ENCODE data around the gene BAIAP2L2.

BAIAP2L2 gene

DNA sequence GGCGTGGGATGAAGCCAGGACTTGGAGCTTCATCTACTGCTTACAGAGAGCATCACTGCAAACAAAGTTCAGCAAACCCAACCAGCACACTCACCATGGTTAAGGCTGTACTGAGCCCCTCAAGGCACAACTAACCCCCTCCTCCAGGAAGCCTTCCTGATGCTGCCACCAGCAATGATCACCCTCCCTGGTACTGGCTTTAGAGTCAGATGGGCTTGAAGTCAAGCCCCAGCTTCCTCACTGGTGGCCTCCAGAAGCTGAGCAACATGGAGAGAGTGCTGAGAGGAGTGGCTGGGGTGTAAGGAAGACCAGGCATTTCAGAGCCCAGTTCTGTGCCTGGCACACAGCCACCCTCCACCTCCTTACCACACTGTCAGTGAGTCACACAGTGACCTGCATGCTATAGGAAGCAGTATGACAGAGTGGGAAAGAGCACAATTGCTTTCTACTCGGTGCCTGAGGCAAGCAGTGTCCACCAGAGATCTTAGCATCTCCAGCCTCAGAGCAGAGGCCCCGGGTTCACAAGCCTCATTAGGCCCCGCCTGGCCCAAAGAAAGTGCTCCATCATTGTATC, 24.7 kb upstream of the BAIAP2L2 start:
- TF ChIP-seq ZFX (IDR thresholded peaks at IDR 0.05; ENCODE audit: borderline replicate concordance) = no peak
- TF ChIP-seq, protein P1, sequence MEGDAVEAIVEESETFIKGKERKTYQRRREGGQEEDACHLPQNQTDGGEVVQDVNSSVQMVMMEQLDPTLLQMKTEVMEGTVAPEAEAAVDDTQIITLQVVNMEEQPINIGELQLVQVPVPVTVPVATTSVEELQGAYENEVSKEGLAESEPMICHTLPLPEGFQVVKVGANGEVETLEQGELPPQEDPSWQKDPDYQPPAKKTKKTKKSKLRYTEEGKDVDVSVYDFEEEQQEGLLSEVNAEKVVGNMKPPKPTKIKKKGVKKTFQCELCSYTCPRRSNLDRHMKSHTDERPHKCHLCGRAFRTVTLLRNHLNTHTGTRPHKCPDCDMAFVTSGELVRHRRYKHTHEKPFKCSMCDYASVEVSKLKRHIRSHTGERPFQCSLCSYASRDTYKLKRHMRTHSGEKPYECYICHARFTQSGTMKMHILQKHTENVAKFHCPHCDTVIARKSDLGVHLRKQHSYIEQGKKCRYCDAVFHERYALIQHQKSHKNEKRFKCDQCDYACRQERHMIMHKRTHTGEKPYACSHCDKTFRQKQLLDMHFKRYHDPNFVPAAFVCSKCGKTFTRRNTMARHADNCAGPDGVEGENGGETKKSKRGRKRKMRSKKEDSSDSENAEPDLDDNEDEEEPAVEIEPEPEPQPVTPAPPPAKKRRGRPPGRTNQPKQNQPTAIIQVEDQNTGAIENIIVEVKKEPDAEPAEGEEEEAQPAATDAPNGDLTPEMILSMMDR (IDR thresholded peaks at IDR 0.05) = no peak
- no peak overlapping the region for H3K27ac ChIP-seq

DNA sequence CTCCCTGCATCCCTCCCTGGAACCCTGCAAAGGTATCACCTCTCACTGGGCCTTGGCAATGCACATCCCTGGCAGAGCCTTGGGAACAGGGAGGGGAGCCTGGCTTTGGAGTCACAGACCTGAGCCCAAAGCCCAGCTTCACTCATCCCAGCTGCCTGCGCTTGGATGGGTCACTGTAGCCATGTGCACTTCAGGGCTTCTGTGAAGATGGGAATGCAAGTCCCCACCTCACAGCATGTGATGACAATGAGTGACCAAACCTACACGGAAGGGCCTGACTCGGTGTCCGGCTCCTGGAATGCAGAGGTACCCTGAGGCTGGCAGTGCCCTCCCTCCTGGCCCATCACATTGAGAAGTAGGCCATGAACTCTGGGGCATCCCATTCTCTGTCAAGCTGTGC, 22.8 kb upstream of the BAIAP2L2 start:
- no peak for TF ChIP-seq ZFX (IDR thresholded peaks at IDR 0.05; ENCODE audit: borderline replicate concordance)
- TF ChIP-seq, protein P1 (IDR thresholded peaks at IDR 0.05) = no peak
- H3K27ac ChIP-seq = no peak overlapping the region

DNA sequence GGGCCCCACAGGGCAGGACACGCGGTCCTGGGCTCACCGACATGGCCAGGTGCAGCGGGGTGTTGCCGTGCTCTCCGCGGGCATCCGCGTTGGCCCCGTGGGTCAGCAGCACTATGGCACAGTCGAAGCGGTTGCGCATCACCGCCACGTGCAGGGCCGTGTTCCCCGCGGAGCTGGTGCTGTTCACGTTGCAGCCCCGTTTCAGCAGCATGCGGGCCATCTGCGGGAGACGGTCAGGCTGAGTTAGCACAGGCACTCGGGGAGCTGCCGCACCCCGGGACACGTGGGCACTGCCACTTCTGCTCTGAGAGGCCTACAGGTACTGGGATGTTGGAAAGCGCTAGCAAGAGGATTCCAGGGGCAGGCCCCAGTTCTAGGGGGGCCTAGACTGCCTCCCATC, 22.3 kb upstream of the BAIAP2L2 start:
- H3K27ac ChIP-seq = no peak overlapping the region
- TF ChIP-seq, protein P1 (IDR thresholded peaks at IDR 0.05) = no peak
- TF ChIP-seq ZFX (IDR thresholded peaks at IDR 0.05; ENCODE audit: borderline replicate concordance) = no peak

DNA sequence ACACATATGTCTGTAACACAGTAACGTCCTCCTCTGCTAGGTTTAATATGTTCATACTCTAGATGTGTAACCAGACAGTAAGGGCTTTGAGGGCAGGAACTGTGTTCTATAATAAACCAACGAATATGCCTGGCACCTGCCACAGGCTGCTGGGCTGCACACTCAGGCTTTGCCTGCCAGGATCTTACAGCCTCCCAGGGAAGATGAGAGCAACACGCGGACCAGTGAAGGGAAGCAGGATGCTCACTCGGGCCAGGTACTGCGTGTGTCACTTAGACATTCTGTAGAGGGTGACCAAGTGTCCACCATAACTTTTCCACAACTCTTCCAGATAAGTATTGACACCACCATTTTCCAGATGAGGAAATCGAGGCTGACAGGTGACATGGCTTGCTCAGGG, 21.7 kb upstream of the BAIAP2L2 start:
- TF ChIP-seq, protein P1 (IDR thresholded peaks at IDR 0.05) = no peak
- no peak for TF ChIP-seq ZFX (IDR thresholded peaks at IDR 0.05; ENCODE audit: borderline replicate concordance)

DNA sequence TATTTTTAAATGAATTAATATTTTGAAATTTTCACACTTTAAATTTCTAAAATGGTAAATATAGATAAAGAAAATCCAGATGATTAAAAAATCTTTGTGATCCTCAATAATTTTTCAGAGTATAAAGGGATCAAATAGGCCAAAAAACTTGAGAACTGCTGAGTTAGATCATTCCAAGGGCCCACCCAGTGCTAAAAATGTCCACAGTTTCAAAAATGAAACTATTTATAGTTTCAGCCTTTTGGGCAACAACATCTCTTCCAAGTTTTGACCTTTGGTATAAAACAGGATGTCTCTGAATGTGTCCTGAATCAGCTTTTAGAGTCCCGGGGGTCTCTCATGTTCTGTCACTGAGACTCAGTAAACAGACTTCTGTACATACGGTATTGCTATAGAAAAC, 20.9 kb upstream of the BAIAP2L2 start:
- TF ChIP-seq ZFX (IDR thresholded peaks at IDR 0.05; ENCODE audit: borderline replicate concordance) = no peak
- TF ChIP-seq, protein P1 (IDR thresholded peaks at IDR 0.05) = no peak
- no peak overlapping the region for H3K27ac ChIP-seq

More for the DNA sequence above, 21.7 kb upstream of the BAIAP2L2 start:
- H3K27ac ChIP-seq = no peak overlapping the region

DNA sequence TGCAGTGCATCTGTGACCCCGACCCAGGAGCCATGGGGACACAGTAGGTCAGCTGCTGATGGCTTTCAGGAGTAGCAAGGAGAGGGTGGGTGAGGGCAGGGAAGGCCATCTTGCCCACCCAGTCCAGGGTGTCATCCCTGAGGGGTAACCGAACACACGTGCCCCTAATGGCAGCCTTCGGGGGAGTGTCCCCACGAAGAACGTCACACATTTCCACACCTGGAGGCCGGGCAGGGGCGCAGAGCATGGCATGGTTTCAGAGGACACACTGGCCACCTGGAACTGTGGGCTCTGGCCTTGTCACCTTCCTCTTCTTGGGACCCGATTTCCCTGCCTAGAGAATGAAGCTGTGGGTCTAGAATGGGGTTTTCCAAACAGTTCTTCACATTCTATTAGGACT, 19.4 kb upstream of the BAIAP2L2 start:
- no peak overlapping the region for H3K27ac ChIP-seq
- TF ChIP-seq, protein P1 (IDR thresholded peaks at IDR 0.05) = no peak
- no peak for TF ChIP-seq ZFX (IDR thresholded peaks at IDR 0.05; ENCODE audit: borderline replicate concordance)

DNA sequence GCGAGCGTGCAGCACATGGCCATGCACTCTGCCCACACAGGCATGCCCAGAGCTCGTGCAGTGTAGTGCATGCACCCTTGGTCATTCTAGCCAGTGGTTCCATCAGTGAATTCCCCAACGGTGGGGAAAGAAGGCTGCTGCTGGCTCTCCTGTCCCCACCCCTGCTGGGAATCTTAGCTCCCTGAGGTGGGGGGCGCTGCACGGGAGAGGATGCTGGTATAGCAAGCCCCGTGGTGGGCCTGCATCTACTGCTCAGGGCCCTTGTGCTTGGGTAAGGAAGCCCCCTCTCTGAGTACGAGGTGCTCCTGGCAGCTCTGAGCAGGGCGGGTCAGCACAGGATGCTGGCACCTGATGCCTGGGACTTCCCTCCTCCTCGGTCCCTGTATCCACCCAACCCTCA, 18.5 kb upstream of the BAIAP2L2 start:
- H3K27ac ChIP-seq = no peak overlapping the region
- TF ChIP-seq ZFX (IDR thresholded peaks at IDR 0.05; ENCODE audit: borderline replicate concordance) = no peak
- TF ChIP-seq, protein P1 (IDR thresholded peaks at IDR 0.05) = no peak

Measured in 22Rv1 (cell line).